ENCODE data around the gene TRIM40. TPM values are rescaled to one million over a fixed set of nuclear protein-coding genes. Genes with fewer than 3 reads are reported as not detected.
A peak's percentile ranks its signal among the peaks of the same experiment; 100 is the strongest.

The TRIM40 gene
- total RNA-seq, 1 donor from 2014 or later = not detected

DNA sequence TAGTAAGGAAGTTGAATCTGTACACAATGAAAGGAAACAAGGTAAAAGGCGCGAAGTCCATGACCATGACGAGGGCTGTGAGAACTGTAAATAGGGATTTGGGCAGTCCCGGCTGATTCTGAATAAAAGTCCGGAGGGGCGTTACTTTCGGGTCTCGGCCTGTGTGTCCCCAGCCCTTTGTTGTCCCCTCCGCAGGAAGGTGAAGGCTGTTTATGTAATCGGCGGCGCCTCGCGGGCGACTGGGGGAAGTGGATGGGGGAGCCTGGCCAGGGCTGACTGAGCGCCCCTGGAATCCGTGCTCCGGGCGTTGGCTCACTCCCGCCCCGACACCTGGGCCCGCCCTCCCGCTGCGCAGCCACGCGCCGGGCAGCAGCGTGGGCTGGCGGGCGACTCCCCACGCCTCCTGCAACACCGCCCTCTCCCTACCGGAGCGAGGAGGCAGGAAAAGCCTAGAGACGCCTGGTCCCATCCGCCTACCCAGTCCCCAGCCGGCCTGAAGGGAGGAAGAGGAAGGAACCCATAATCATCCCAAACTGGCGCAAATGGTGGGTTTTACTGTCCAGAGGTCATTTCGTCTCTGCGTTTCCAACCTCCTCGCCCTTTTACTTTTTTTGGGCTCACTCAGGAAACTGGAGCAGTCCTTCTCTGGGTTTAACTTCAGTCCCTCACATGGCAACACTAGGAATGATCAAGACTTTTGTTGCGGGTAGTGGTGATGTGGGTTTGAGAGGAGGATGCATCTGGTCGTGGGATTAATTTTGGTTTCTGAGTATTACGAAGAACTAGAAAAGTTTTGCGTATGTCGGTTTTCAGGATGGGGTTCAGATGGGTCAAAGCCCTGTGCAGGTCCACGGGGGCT is 35.1 kb upstream of the TRIM40 start:
- H3K36me3 ChIP-seq (ENCODE audit: insufficient read depth, low read length) = no peaks in the 10 kb centered on the region
- Mint-ChIP-seq H3K4me1 (ENCODE audit: low read depth, unreplicated experiment) (peaks cover 7% of the 10 kb centered on the region), H3K9me3 (ENCODE audit: unreplicated experiment) (no peaks in the 10 kb centered on the region), H3K27me3 (ENCODE audit: low read depth, unreplicated experiment) (peaks cover 69% of the 10 kb centered on the region), H3K27ac (ENCODE audit: unreplicated experiment) (peak overlapping the region; percentile 15), H3K4me3 (ENCODE audit: unreplicated experiment) (peak overlapping the region; percentile 79), H3K36me3 (ENCODE audit: low read depth, unreplicated experiment) (no peaks in the 10 kb centered on the region)
- H3K9me3 ChIP-seq (ENCODE audit: insufficient read depth, low read depth, low read length) = peaks cover 3% of the 10 kb centered on the region
- TF ChIP-seq, protein P1, sequence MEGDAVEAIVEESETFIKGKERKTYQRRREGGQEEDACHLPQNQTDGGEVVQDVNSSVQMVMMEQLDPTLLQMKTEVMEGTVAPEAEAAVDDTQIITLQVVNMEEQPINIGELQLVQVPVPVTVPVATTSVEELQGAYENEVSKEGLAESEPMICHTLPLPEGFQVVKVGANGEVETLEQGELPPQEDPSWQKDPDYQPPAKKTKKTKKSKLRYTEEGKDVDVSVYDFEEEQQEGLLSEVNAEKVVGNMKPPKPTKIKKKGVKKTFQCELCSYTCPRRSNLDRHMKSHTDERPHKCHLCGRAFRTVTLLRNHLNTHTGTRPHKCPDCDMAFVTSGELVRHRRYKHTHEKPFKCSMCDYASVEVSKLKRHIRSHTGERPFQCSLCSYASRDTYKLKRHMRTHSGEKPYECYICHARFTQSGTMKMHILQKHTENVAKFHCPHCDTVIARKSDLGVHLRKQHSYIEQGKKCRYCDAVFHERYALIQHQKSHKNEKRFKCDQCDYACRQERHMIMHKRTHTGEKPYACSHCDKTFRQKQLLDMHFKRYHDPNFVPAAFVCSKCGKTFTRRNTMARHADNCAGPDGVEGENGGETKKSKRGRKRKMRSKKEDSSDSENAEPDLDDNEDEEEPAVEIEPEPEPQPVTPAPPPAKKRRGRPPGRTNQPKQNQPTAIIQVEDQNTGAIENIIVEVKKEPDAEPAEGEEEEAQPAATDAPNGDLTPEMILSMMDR (IDR thresholded peaks at IDR 0.05; ENCODE audit: insufficient read depth, low read depth, low read length) = no peak
- TF ChIP-seq EZH2 (IDR thresholded peaks at IDR 0.05; ENCODE audit: insufficient read depth, low read length) = peak; percentile 65
- H3K4me3 ChIP-seq (ENCODE audit: insufficient read depth, low read depth, low read length) = peak overlapping the region; percentile 46
- DNase-seq (ENCODE audit: low read depth) = no peak
- H4K20me1 ChIP-seq (ENCODE audit: insufficient read depth, low read length) = no peaks in the 10 kb centered on the region
- FAIRE-seq = no peak
- H3K4me2 ChIP-seq (ENCODE audit: low read length) = peak overlapping the region; percentile 87
- H3K4me1 ChIP-seq (ENCODE audit: insufficient read depth, low read length) = peaks cover 13% of the 10 kb centered on the region
- H3K27me3 ChIP-seq (ENCODE audit: insufficient read depth, low read length) = peaks cover 67% of the 10 kb centered on the region
- no peak overlapping the region for H3K9ac ChIP-seq (ENCODE audit: low read length)
- H2AFZ ChIP-seq (ENCODE audit: low read depth, low read length) = peak overlapping the region; percentile 15
- no peak overlapping the region for H3K27ac ChIP-seq (ENCODE audit: low read depth, low read length)
- no peaks in the 10 kb centered on the region for H3K79me2 ChIP-seq (ENCODE audit: insufficient read depth, low read length)

DNA sequence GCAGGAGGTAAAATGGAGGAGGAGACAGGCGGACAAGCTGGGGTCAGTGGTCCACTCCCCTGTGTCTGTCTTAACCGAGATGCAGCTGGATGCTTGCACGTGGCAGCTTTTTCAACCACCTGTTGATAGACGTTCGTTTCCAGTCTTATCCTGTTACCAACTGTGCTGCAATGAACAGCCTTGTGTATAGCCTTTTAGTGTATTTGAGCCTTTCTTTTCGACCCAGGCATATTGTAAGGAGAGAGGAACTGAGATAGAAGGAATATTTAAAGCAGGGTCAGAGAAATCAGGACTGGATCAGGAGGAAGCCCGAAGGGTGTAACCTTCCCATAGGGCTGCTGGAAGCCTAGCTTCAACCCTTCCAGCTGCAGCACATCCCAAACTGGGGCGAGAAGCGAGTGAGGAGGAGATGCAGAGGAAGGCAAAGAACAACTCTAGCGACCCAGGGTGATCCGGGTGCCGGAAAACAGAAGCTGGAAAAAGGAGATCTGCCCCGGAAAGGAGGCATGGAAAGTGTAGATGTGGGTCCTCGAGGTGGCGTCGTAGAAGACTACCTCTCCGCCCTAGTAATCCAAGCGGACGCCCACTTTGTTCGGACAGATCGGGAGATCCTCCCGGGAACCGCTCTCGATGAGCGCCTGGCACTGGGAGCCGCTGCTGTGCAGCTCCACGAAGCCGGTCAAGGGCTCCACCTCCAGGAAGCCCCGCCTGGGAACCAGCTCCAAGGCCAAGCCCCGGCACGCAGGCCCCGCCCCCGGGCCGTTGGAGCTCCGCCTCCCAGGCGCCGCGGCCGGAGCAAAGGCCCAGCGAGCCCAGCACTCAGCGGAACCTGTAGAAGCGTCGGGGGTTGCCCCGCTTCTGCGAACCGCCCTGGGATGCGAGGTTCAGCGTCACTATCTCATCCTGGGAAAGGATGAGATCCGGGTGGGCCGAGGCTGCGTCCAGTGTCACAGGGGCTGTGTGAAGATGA is 34.2 kb upstream of the TRIM40 start:
- no peak for FAIRE-seq
- peak overlapping the region; percentile 32 for H3K9ac ChIP-seq (ENCODE audit: low read length)
- H3K27me3 Mint-ChIP-seq (ENCODE audit: low read depth, unreplicated experiment) = peaks cover 70% of the 10 kb centered on the region

More for the DNA sequence above, 34.2 kb upstream of the TRIM40 start:
- Histone ChIP-seq H3K27ac (ENCODE audit: low read depth, low read length) (no peak overlapping the region), H3K36me3 (ENCODE audit: insufficient read depth, low read length) (no peaks in the 10 kb centered on the region), H3K27me3 (ENCODE audit: insufficient read depth, low read length) (peaks cover 63% of the 10 kb centered on the region), H4K20me1 (ENCODE audit: insufficient read depth, low read length) (no peaks in the 10 kb centered on the region), H3K4me2 (ENCODE audit: low read length) (peak overlapping the region; percentile 87), H2AFZ (ENCODE audit: low read depth, low read length) (peak overlapping the region; percentile 87), H3K4me3 (ENCODE audit: insufficient read depth, low read depth, low read length) (peak overlapping the region; percentile 46), H3K4me1 (ENCODE audit: insufficient read depth, low read length) (peaks cover 13% of the 10 kb centered on the region), H3K79me2 (ENCODE audit: insufficient read depth, low read length) (no peaks in the 10 kb centered on the region), H3K9me3 (ENCODE audit: insufficient read depth, low read depth, low read length) (peaks cover 3% of the 10 kb centered on the region)
- no peak overlapping the region for H3K27ac Mint-ChIP-seq (ENCODE audit: unreplicated experiment)
- peak; percentile 56 for DNase-seq (ENCODE audit: low read depth)
- no peaks in the 10 kb centered on the region for H3K36me3 Mint-ChIP-seq (ENCODE audit: low read depth, unreplicated experiment)
- H3K4me1 Mint-ChIP-seq (ENCODE audit: low read depth, unreplicated experiment) = peaks cover 7% of the 10 kb centered on the region
- no peaks in the 10 kb centered on the region for H3K9me3 Mint-ChIP-seq (ENCODE audit: unreplicated experiment)
- H3K4me3 Mint-ChIP-seq (ENCODE audit: unreplicated experiment) = peak overlapping the region; percentile 79
- no peak for TF ChIP-seq EZH2 (IDR thresholded peaks at IDR 0.05; ENCODE audit: insufficient read depth, low read length)
- TF ChIP-seq, protein P1 (IDR thresholded peaks at IDR 0.05; ENCODE audit: insufficient read depth, low read depth, low read length) = no peak

Data from astrocyte (in vitro differentiated cells and primary cell).